Liver (tissue), 9 donors: Measurements from ENCODE around the gene ACTR3C. TPM values are rescaled to one million over a fixed set of nuclear protein-coding genes. Genes with fewer than 3 reads are reported as not detected.

ENCODE experiments used
- DNase-seq: peaks from one replicate; pipeline ENCODE4 v3.0.0-alpha.2; 2017; ENCODE audit warnings: low spot score
- H3K27ac ChIP-seq, 2 donors: one replicate each; pipeline ENCODE4 v1.7.0; 2013; ENCODE audit warnings: inconsistent platforms in 2 of 2, low read length in 2 of 2, control low read depth in 1 of 2, low read depth in 1 of 2, mild to moderate bottlenecking in 1 of 2
- H3K27me3 ChIP-seq, 4 donors: one replicate each; pipeline versions ENCODE4 v1.6.1 to v1.7.0; 2013; ENCODE audit warnings: low read length in 3 of 4, inconsistent platforms in 1 of 4, mild to moderate bottlenecking in 1 of 4, moderate library complexity in 1 of 4; ENCODE audit not compliant: control insufficient read depth in 4 of 4, insufficient read depth in 4 of 4
- H3K36me3 ChIP-seq, 4 donors: one replicate each; pipeline versions ENCODE4 v1.6.1 to v1.7.0; 2013; ENCODE audit warnings: low read length in 3 of 4, mild to moderate bottlenecking in 3 of 4, low read depth in 1 of 4, moderate library complexity in 1 of 4; ENCODE audit not compliant: control insufficient read depth in 4 of 4, insufficient read depth in 3 of 4
- H3K4me1 ChIP-seq, 4 donors: one replicate each; pipeline versions ENCODE4 v1.6.1 to v1.7.0; 2013; ENCODE audit warnings: low read length in 3 of 4, mild to moderate bottlenecking in 3 of 4, moderate library complexity in 1 of 4; ENCODE audit not compliant: control insufficient read depth in 4 of 4, insufficient read depth in 4 of 4
- H3K4me3 ChIP-seq, 3 donors: one replicate each; pipeline versions ENCODE4 v1.6.1 to v1.7.0; 2013; ENCODE audit warnings: low read length in 3 of 3, control low read depth in 1 of 3, low read depth in 1 of 3, mild to moderate bottlenecking in 1 of 3
- H3K9ac ChIP-seq, 2 donors: one replicate each; pipeline ENCODE4 v1.7.0; 2013; ENCODE audit warnings: low read length in 2 of 2, mild to moderate bottlenecking in 2 of 2, moderate library complexity in 2 of 2, control low read depth in 1 of 2, low read depth in 1 of 2
- H3K9me3 ChIP-seq, 4 donors: one replicate each; pipeline versions ENCODE4 v1.6.1 to v1.7.0; 2013; ENCODE audit warnings: low read length in 3 of 4; ENCODE audit not compliant: control insufficient read depth in 4 of 4
- ATF3 ChIP-seq: IDR thresholded peaks from 2 replicates; pipeline ENCODE4 v1.6.1; 2016; ENCODE audit warnings: antibody characterized with exemption
- CTCF ChIP-seq: fragments of 150-350 bp; IDR thresholded peaks from 2 replicates; pipeline ENCODE4 v1.5.1; 2017; ENCODE audit warnings: improper control_type of control experiment, low read depth, low read length; ENCODE audit not compliant: missing input control
- EGR1 ChIP-seq, 2 donors: IDR thresholded peaks; 2 replicates each; pipeline ENCODE4 v1.6.1; 2016 to 2018; ENCODE audit warnings: antibody characterized with exemption in 2 of 2, low read depth in 2 of 2
- FOXA1 ChIP-seq: IDR thresholded peaks from 2 replicates; pipeline ENCODE4 v1.6.1; 2016; ENCODE audit warnings: antibody characterized with exemption
- FOXA2 ChIP-seq: IDR thresholded peaks from 2 replicates; pipeline ENCODE4 v1.6.1; 2016; ENCODE audit warnings: antibody characterized with exemption
- GABPA ChIP-seq, 2 donors: IDR thresholded peaks in 1 of 2; conservative IDR thresholded peaks in 1 of 2; 2 replicates each; pipeline ENCODE4 v1.6.1; 2016; ENCODE audit warnings: antibody characterized with exemption in 2 of 2, mild to moderate bottlenecking in 1 of 2, moderate library complexity in 1 of 2
- HNF4A ChIP-seq, 2 donors: conservative IDR thresholded peaks; 2 replicates each; pipeline ENCODE4 v1.6.1; 2016; ENCODE audit warnings: antibody characterized with exemption in 2 of 2, mild to moderate bottlenecking in 2 of 2
- HNF4G ChIP-seq: IDR thresholded peaks from 2 replicates; pipeline ENCODE4 v1.6.1; 2016; ENCODE audit warnings: antibody characterized with exemption
- JUND ChIP-seq, 2 donors: IDR thresholded peaks; 2 replicates each; pipeline ENCODE4 v1.6.1; 2016; ENCODE audit warnings: antibody characterized with exemption in 2 of 2
- MAX ChIP-seq: IDR thresholded peaks from 2 replicates; pipeline ENCODE4 v1.6.1; 2016; ENCODE audit warnings: antibody characterized with exemption
- REST ChIP-seq: IDR thresholded peaks from 2 replicates; pipeline ENCODE4 v1.6.1; 2016; ENCODE audit warnings: antibody characterized with exemption, mild to moderate bottlenecking
- RXRA ChIP-seq, 2 donors: IDR thresholded peaks; 2 replicates each; pipeline ENCODE4 v1.6.1; 2017 to 2018; ENCODE audit warnings: antibody characterized with exemption in 2 of 2, mild to moderate bottlenecking in 1 of 2
- TAF1 ChIP-seq: conservative IDR thresholded peaks from 2 replicates; pipeline ENCODE4 v1.6.1; 2016; ENCODE audit warnings: antibody characterized with exemption, mild to moderate bottlenecking
- YY1 ChIP-seq: IDR thresholded peaks from 2 replicates; pipeline ENCODE4 v1.6.1; 2016; ENCODE audit warnings: antibody characterized with exemption, mild to moderate bottlenecking
- polyA plus RNA-seq, 2 donors: library from polyadenylated mRNA; stranded (reverse) in 1 of 2; unstranded in 1 of 2; fragments of 200-250 nt in 1 of 2; fragments of >200 nt in 1 of 2; fragmentation: Nextera tagmentation in 1 of 2; extraction: Ambion mirVana in 1 of 2; gene quantifications; one replicate each; pipeline versions ENCODE4 v1.2.1 to v1.2.3, GENCODE V29; 2013 to 2015
- total RNA-seq, 2 donors: library from RNA; depleted of rRNA; stranded (reverse); fragments of >200 nt; gene quantifications; one replicate each; pipeline ENCODE4 v1.2.3, GENCODE V29; 2014
- donor health status: healthy.
- donor health status: healthy.
- donor health status: healthy.
- donor health status: healthy.
- donor health status: healthy.

ACTR3C gene
- total and polyA plus RNA-seq, 4 donors, result 3.0 to 61.7 (median 28.3) TPM

GRCh38 chr7:150311146-150311545 lies 12.2 kb downstream of the ACTR3C start (continued):
- no peak for TF ChIP-seq REST

GRCh38 chr7:150308575-150308974 lies 14.8 kb downstream of the ACTR3C start:
- H3K9me3 ChIP-seq, result no peaks in the 10 kb centered on the region
- no peaks in the 10 kb centered on the region for H3K4me1 ChIP-seq
- TF ChIP-seq REST (no peak), YY1 (no peak), GABPA (IDR thresholded peaks at IDR 0.05 in 1 of 2, conservative IDR thresholded peaks at IDR 0.05 in 1 of 2) (no peak), HNF4A (conservative IDR thresholded peaks at IDR 0.05) (no peak), JUND (IDR thresholded peaks at IDR 0.05) (no peak), FOXA2 (no peak), ATF3 (no peak), HNF4G (no peak), EGR1 (IDR thresholded peaks at IDR 0.05; ENCODE audit: low read depth in 2 of 2) (no peak), CTCF (no peak), TAF1 (no peak), MAX (no peak), RXRA (IDR thresholded peaks at IDR 0.05) (no peak), FOXA1 (no peak)
- no peak overlapping the region for H3K4me3 ChIP-seq
- no peaks in the 10 kb centered on the region for H3K27me3 ChIP-seq
- no peak for DNase-seq
- no peak overlapping the region for H3K9ac ChIP-seq
- no peak overlapping the region for H3K27ac ChIP-seq
- no peaks in the 10 kb centered on the region for H3K36me3 ChIP-seq
